Stimulated activated CD8-positive, alpha-beta memory T cell treated with anti-CD3 and anti-CD28 coated beads, Interleukin-7, amount 100 ng/mL, for 48 hours (primary cell): ENCODE data around the gene PPT2.

Experiments used
- DNase-seq, 2 donors: peaks; one replicate each; pipeline ENCODE4 v3.0.0-alpha.2; 2020; ENCODE audit warnings: low read depth in 1 of 2; ENCODE audit errors: extremely low read depth in 1 of 2

The PPT2 gene

DNA sequence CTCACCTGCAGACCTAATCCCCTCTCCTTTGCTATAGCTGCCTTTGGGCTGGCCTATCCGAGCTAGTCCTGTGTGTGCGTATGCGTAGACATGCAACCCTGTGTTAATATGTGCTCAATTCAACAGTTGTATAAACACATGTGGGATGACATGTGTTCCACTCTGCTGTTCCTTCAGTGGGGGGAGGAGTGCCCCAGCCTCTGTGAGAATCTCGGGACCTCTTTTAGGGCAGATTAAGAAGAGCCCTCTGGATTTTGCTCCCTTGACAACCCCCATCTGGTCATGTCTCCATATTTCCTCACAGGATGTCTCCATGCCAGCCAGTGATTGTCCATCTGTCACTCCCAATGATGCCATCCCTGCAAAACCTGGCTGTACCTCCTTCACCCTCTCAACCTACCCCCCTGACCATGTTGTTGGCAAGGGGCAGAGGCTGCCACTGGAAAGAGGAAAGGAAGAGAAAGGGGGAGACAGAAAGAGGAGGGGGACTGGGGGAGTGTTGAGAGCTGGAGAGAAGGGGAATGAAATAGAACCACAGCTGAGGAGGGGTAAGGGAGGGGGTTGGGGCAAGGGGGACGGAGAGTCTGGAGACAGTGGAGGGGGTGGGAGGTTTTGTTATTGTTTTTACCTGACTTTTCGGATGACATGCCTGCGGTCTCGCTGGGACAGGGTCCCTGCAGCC is 2.6 kb upstream of the PPT2 start:
- DNase-seq, result no peak

GRCh38 chr6:32151863-32152768 is 1.8 kb upstream of the PPT2 start, which contains the start of gene PRRT1:
Gene PRRT1, minus strand, starts transcription at chr6:32151939. Its CDS starts 112 bp downstream, at chr6:32151827.
- no peak for DNase-seq

- no peak for DNase-seq
Measured at GRCh38 chr6:32152769-32153563, 975 bp upstream of the PPT2 start.

- DNase-seq, result peak in 1 of 2 donors; percentile 52
Measured at GRCh38 chr6:32154514-32155161, 697 bp downstream of the PPT2 start.

- no peak for DNase-seq
Measured at GRCh38 chr6:32156891-32157290, 3.0 kb downstream of the PPT2 start.

DNA sequence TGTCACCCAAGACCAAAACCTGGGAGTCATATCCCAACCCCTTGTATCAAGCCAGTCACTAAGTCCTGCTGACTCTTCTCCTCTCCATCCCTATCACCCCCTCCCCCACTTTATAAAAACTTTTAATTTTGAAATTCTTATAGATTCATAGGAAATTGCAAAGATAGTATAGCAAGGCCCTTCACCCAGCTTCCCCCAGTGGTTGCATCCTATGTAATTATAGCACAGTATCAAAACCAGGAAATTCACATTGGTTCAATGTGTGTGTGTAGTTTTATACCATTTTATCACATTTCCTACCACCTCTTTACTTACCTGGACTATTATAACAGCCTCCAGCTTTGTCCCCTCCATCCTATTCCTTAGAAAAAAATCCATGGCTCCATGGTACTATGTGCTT is 4.1 kb downstream of the PPT2 start:
- no peak for DNase-seq

- DNase-seq, result no peak
Measured at GRCh38 chr6:32163559-32164258, 9.8 kb downstream of the PPT2 start.

DNA sequence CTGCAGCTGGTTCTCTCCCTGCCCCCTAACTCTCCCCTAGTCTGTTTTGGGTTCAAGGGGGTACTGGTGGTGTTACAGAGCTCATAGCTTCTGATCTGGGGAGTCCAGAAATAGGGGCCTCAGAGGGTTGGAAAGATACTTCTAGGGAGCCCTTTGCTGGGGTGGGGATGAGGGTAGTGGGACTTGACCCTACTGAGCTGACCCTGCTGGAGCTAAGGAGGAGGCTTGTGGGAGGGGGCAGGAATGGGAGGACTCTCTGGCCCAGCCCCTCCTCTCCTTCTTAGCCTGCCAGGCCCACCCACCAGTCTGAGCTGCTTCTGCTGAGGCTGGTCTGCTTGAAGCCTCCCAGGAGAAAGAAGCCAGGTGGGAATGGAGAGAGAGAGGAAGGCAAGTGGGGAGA is 10.4 kb downstream of the PPT2 start, which contains the start of gene EGFL8:
Gene EGFL8 (plus strand): TSS at position 301 of the 400 bp plus-strand sequence. CDS start 1,571 bp downstream, outside the sequence.
- no peak for DNase-seq

- DNase-seq, result no peak
Measured at GRCh38 chr6:32166411-32167061, 12.6 kb downstream of the PPT2 start.

DNA sequence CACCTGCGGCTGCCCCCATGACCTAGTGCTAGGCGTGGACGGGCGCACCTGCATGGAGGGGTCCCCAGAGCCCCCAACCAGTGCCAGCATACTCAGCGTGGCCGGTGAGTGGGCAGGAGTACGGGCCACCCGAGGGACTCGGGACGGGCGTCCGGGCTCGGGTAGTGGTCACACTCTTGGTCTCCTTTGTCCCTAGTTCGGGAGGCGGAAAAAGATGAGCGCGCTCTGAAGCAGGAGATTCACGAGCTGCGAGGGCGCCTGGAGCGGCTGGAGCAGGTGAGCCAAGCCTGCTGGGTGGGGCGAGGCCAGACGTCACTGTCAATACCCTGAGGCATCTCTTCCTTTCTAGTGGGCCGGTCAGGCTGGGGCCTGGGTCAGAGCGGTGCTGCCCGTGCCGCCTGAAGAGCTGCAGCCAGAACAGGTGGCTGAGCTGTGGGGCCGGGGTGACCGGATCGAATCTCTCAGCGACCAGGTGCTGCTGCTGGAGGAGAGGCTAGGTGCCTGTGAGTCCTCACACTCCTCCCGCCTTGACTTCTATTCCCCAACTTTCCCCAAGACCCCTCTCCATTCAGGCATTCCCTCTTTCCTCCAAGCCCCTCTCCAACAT is 13.3 kb downstream of the PPT2 start:
- DNase-seq, result no peak

DNA sequence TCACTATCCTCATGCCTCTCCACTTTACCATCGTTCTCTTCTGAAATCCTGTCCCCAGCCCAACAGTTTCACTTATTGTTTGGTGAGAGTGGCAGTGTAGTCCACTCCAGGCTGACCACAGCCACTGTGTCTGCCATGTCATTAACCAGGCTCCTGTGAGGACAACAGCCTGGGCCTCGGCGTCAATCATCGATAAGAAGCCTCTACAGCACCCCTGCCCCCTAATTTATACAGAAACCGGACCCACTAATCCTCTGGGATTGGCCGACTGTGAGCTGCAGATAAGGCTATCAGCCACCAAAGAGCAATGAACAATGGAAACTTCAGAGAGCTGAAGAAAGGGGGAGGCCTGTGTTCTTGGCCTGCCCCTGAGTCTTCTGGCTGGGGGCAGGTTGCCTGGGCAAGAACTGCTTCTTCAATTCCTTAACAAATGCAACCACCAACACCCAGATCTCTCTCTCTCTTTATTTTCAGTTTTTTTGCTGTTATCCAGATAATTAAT is 13.9 kb downstream of the PPT2 start:
- DNase-seq, result no peak

DNA sequence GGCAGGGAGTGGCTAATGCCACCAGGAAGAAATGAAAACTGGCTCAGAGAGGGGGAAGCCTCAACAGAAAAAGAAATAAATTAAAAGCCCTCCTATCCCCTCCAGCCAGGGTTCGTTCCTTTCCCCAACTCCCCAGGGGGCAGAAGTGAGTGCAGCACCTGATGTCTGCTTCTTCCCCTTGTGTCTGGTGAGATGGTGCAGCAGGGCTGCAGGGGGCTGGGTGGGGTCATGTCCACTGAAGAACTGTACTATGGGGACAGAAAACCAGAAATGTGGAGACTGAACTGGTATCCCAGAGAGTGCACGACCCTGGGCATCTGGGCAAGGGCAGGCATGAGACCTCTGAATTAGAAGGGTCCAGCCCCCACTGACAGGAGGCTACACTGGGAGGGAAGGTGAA is 14.4 kb downstream of the PPT2 start:
- no peak for DNase-seq

GRCh38 chr6:32168807-32169591 is 15.1 kb downstream of the PPT2 start:
- DNase-seq, result no peak

DNA sequence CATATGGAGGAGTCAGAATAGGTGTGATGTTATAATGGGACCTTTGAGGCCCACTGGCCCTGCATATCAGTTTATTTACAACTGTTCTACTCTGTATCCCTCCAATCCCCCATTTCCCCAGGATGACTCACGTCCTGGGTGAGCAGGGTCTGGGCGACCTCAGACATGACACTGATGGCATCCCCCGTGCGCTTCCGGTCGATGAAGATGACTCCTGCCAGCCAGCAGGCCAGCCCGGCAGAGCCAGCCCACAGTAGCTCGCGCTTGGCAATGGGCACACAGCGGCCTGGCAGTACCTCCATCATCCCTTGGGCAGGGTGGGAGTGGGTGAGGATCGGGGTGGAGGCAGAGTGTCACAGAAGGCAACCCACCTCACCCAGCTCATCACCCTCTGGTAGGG is 16.4 kb downstream of the PPT2 start:
- DNase-seq, result no peak

DNA sequence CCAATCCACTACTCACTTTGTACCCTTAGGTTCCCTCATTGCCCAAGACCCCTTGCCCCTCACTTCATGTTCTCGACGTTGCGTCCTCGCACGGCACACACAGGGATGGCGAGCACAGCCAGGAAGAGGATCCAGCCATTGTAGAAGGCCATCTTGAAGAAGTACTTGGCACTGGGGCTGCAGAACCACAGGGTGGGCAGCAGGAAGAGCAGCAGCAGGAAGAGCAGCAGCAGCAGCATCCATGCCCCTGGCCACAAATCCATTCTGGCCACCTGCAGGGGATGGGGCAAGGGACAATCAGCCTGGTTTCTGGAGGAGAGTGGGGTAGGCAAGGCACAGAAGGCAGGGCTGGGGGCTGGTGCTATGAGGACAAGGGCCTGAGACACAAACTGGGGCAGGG is 17.3 kb downstream of the PPT2 start:
- no peak for DNase-seq

DNA sequence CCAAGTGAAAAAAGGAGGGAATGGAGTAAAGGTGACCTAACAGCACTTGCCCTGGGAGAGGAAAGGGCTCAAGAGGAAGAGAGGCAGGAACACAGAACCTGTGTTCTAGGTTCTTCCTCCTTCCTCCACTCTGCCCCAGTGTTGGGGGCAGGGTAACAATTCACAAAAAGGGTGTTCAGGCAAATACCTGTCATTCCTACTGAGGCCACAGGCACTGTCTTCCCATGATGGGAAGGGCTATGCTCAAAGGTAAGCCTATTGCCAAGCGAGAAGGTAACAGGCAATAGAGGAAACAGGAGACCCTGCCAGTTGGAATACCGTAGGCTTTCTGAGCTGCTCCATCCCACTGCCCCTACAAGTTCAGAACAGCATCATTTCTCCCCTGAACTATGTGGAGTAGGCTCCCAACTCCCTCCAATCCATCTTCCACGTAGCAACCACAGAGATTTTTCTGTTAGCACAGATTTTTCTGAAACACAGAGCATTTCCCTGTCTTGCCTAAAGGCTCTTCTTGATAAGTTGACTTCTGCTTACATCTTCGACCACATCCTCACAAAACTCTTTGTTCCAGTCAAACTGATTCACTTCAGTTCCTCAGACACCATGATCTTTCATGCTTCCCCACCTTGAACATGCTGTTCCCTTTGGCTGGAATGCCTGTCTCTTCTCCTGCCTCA is 19.2 kb downstream of the PPT2 start:
- DNase-seq, result no peak

GRCh38 chr6:32174416-32174815 is 20.5 kb downstream of the PPT2 start:
- DNase-seq, result no peak

GRCh38 chr6:32175322-32175710 is 21.4 kb downstream of the PPT2 start:
- no peak for DNase-seq
